Endothelial cell of umbilical vein (primary cell): Measurements from ENCODE around the gene PAX5. TPM values are rescaled to one million over a fixed set of nuclear protein-coding genes. Genes with fewer than 3 reads are reported as not detected.
A peak's percentile ranks its signal among the peaks of the same experiment; 100 is the strongest.

Source experiments
- BruUV-seq: library from RNA; stranded (reverse); fragments of 400-500 nt; replicated peaks from 2 replicates; lab custom pipeline; 2021; lab: Mats Ljungman, UMichigan
- CTCF ChIA-PET: fragments of 300-600, 350-600 bp; sonication (Branson Sonifier 250); formaldehyde crosslinking; loops from one replicate; lab custom pipeline; 2021; ENCODE audit warnings: antibody characterized with exemption, inconsistent platforms; lab: Charles Lee
- POLR2A ChIA-PET: fragments of 300-600, 350-600 bp; sonication (Branson Sonifier 250); formaldehyde crosslinking; loops from one replicate; lab custom pipeline; 2021; ENCODE audit warnings: antibody characterized with exemption, inconsistent platforms; lab: Charles Lee
- DNase-seq: peaks from one replicate; pipeline ENCODE4 v3.0.0-alpha.2; 2011; ENCODE audit warnings: low read depth, low spot score
- FAIRE-seq: peaks from 2 replicates; lab custom pipeline; 2011; peaks lifted over from hg19 to GRCh38; lab: Jason Lieb, UNC
- H2AFZ ChIP-seq: 2 replicates; pipeline ENCODE4 v1.6.0; 2012; ENCODE audit warnings: low read depth, low read length, control low read depth, inconsistent platforms
- H3K27ac ChIP-seq: 2 replicates; pipeline ENCODE4 v1.5.1; 2011; ENCODE audit warnings: low read depth, mild to moderate bottlenecking, control low read depth, low read length, moderate library complexity; ENCODE audit not compliant: insufficient read depth
- H3K27me3 ChIP-seq, 2 experiments: 2 replicates each; pipeline versions ENCODE4 v1.6.0 to v1.6.1; 2011; ENCODE audit warnings: low read length in 2 of 2, mixed read lengths in 1 of 2; ENCODE audit not compliant: control insufficient read depth in 2 of 2, insufficient read depth in 2 of 2
- H3K36me3 ChIP-seq, 2 experiments: 2 replicates in 1 of 2; 3 replicates in 1 of 2; pipeline ENCODE4 v1.5.1; 2011; ENCODE audit warnings: low read length in 2 of 2, mild to moderate bottlenecking in 1 of 2, moderate library complexity in 1 of 2; ENCODE audit not compliant: control insufficient read depth in 2 of 2, insufficient read depth in 2 of 2; ENCODE audit errors: extremely low read depth in 1 of 2
- H3K4me1 ChIP-seq: 3 replicates; pipeline ENCODE4 v1.5.1; 2011; ENCODE audit warnings: mild to moderate bottlenecking, low read length; ENCODE audit not compliant: control insufficient read depth, insufficient read depth; ENCODE audit errors: extremely low read depth
- H3K4me2 ChIP-seq: 2 replicates; pipeline ENCODE4 v1.6.1; 2011; ENCODE audit warnings: low read length, control low read depth, mixed read lengths; ENCODE audit not compliant: insufficient read depth
- H3K4me3 ChIP-seq, 3 experiments: fragments of 200-600 bp in 1 of 3; sonication (generic), shearing (Covaris generic) in 1 of 3; replicated peaks in 1 of 3; 2 replicates each; pipeline ENCODE4 v1.5.1; 2011 to 2016; ENCODE audit warnings: control low read depth in 3 of 3, low read length in 3 of 3, mild to moderate bottlenecking in 2 of 3, inconsistent platforms in 1 of 3, low read depth in 1 of 3, moderate library complexity in 1 of 3; ENCODE audit not compliant: insufficient read depth in 1 of 3
- H3K79me2 ChIP-seq: 2 replicates; pipeline ENCODE4 v1.6.0; 2012; ENCODE audit warnings: low read length, inconsistent platforms; ENCODE audit not compliant: control insufficient read depth, insufficient read depth
- H3K9ac ChIP-seq: replicated peaks from 2 replicates; pipeline ENCODE3; 2011; ENCODE audit warnings: low read length, control low read depth; ENCODE audit not compliant: insufficient read depth; ENCODE audit errors: extremely low read depth
- H3K9me1 ChIP-seq: replicated peaks from 3 replicates; pipeline ENCODE4 v1.6.0; 2011; ENCODE audit warnings: mild to moderate bottlenecking, low read length; ENCODE audit not compliant: control insufficient read depth, insufficient read depth; ENCODE audit errors: extremely low read depth
- H3K9me3 ChIP-seq: replicated peaks from 2 replicates; pipeline ENCODE4 v1.5.1; 2012; ENCODE audit warnings: low read length, inconsistent platforms; ENCODE audit not compliant: control insufficient read depth, insufficient read depth
- H4K20me1 ChIP-seq: replicated peaks from 2 replicates; pipeline ENCODE3; 2011; ENCODE audit warnings: mild to moderate bottlenecking, low read length; ENCODE audit not compliant: control insufficient read depth, insufficient read depth; ENCODE audit errors: extremely low read depth
- EZH2 ChIP-seq: IDR thresholded peaks from 2 replicates; pipeline ENCODE4 v1.6.1; 2012; ENCODE audit warnings: borderline replicate concordance, low read depth, mild to moderate bottlenecking, moderate library complexity, low read length, inconsistent platforms; ENCODE audit not compliant: severe bottlenecking
- POLR2A ChIP-seq: IDR thresholded peaks from 2 replicates; pipeline ENCODE4 v1.6.1; 2012; ENCODE audit warnings: low read depth, mild to moderate bottlenecking, control low read depth, low read length
- dilution Hi-C: fragments of 300-500 bp; cut with MboI; formaldehyde crosslinking; loops from one replicate; pipeline ENCODE4 v1.15.0; 2019; ENCODE audit warnings: low sequenced_read_pairs; ENCODE audit not compliant: extremely low pct_ligation_motif_present
- intact Hi-C: fragments of 100-400 bp; cut with micrococcal nuclease; formaldehyde crosslinking; loops from one replicate; pipeline ENCODE4 v1.10.0; 2022
- polyA plus RNA-seq, 4 experiments: library from polyadenylated mRNA; depleted of rRNA in 3 of 4; stranded (reverse) in 3 of 4; unstranded in 1 of 4; fragments of >200 nt; gene quantifications; 2 replicates each; pipeline versions ENCODE4 v1.2.1 to v1.2.3, GENCODE V29; 2011 to 2012; ENCODE audit warnings: missing spikeins in 1 of 4
- total RNA-seq: library from RNA; stranded (reverse); gene quantifications from 2 replicates; pipeline ENCODE4 v1.2.3, GENCODE V29; 2021
- TF ChIP-seq, protein P1 (sequence below): IDR thresholded peaks from 2 replicates; pipeline ENCODE4 v1.6.1; 2011; ENCODE audit not compliant: insufficient read depth, insufficient read length

Gene PAX5
- total and polyA plus RNA-seq, 2 donors (not counting 3 experiments of a cell fraction or from before 2014, with no cell fraction given) = not detected

DNA sequence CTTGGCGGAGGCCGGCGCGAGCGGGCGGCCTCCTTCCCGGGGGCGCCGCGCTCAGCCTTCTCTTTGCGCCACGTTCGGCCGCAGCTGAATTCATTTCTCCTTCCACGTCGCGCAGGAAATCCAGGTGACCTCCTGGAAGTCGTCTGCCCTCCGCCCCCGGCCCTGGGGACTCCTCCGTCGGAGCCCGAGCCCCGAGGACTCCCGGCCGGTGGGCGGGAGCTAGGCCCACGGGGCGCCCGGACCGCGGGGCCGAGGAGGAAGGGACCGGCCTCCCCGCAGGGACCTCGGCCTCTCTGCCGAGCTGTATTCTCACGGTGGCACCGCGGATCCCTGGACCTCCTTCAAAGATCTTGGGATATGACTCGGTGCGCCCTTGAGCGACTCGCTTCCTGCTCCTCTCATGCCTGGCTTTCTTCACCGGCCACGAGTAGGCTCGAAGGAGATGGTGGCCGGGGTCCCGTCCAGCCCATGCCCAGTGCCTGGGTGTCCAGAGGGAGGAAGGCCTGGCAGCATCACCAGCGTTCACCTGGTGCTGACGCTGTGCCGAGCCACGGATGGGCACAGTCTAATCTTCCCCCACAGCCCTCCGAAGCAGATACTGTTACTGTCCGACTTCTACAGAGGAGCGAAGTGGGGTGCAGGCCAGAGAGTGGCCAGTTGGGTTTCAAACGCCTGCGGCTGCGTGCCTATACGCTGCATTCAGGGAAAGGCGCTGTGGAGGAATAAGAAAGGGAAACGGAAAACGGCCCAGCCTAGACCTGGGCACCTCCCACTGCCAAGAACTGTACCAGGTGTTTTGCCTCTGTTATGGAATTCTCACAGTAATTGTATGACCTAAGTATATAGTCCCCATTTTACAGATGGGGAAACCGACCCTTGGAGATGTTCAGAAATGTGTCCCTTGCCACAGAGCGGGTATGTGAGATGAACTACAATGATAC lies 47.3 kb downstream of the PAX5 start:
- FAIRE-seq (no peak), DNase-seq (no peak)
- no peaks in the 10 kb centered on the region for H3K4me1 ChIP-seq
- H3K4me3 ChIP-seq = peak overlapping the region in 1 of 3 experiments; percentile 6
- no TSS peak for BruUV-seq
- ChIA-PET POLR2A (no interaction called here), CTCF (interaction anchor here (1.4 to 7.1 kb wide), 3 partner anchors 9 to 112 kb away, joined by 4 to 81 read pairs (median 7); no protein-coding TSS in a partner anchor)
- no peaks in the 10 kb centered on the region for H3K36me3 ChIP-seq
- H4K20me1 ChIP-seq = no peaks in the 10 kb centered on the region
- intact Hi-C loops = no loop called here
- peaks cover 4% of the 10 kb centered on the region for H3K9me3 ChIP-seq
- H2AFZ ChIP-seq = no peak overlapping the region
- no peak overlapping the region for H3K9ac ChIP-seq
- dilution Hi-C loops = no loop called here
- no peak overlapping the region for H3K4me2 ChIP-seq
- no peaks in the 10 kb centered on the region for H3K79me2 ChIP-seq
- H3K9me1 ChIP-seq = no peaks in the 10 kb centered on the region
- peak; percentile 65 for TF ChIP-seq EZH2
- TF ChIP-seq, protein P1, sequence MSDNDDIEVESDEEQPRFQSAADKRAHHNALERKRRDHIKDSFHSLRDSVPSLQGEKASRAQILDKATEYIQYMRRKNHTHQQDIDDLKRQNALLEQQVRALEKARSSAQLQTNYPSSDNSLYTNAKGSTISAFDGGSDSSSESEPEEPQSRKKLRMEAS = no peak
- no peak overlapping the region for H3K27ac ChIP-seq
- H3K27me3 ChIP-seq = peaks cover 64 to 73% of the 10 kb centered on the region in 2 experiments

- Histone ChIP-seq H3K9me3 (no peaks in the 10 kb centered on the region), H3K9me1 (no peaks in the 10 kb centered on the region), H3K27me3 (peaks cover 64 to 76% of the 10 kb centered on the region in 2 experiments), H3K9ac (no peak overlapping the region), H3K36me3 (no peaks in the 10 kb centered on the region), H3K4me1 (no peaks in the 10 kb centered on the region), H2AFZ (no peak overlapping the region), H3K4me2 (no peak overlapping the region), H3K79me2 (no peaks in the 10 kb centered on the region), H4K20me1 (no peaks in the 10 kb centered on the region), H3K4me3 (peak overlapping the region in 1 of 3 experiments; percentile 6), H3K27ac (no peak overlapping the region)
- DNase-seq (no peak), FAIRE-seq (no peak)
- CTCF ChIA-PET = interaction anchor here (2.6 kb wide), 1 partner anchor 10 kb away, joined by 12 read pairs; no protein-coding TSS in a partner anchor
- dilution Hi-C loops (no loop called here), intact Hi-C loops (no loop called here)
- peak; percentile 75 for TF ChIP-seq EZH2
- TF ChIP-seq, protein P1 = no peak
- no peak for TF ChIP-seq POLR2A
- BruUV-seq = no TSS peak
- POLR2A ChIA-PET = no interaction called here
These were observed 48.1 kb downstream of the PAX5 start for GRCh38 chr9:36985769-36986467.
